GM12891 (cell line): Measurements from ENCODE around the gene CCDC88C.
A peak's percentile ranks its signal among the peaks of the same experiment; 100 is the strongest.

Source experiments
- PAX5 ChIP-seq: IDR thresholded peaks from 2 replicates; pipeline ENCODE4 v1.6.1; 2011; ENCODE audit warnings: low read length, moderate library complexity, mild to moderate bottlenecking; ENCODE audit not compliant: insufficient read depth, severe bottlenecking
- POLR2A ChIP-seq: IDR thresholded peaks from 2 replicates; pipeline ENCODE4 v1.6.1; 2011; ENCODE audit warnings: low read depth, low read length, control low read depth
- POLR2AphosphoS5 ChIP-seq: IDR thresholded peaks from 2 replicates; pipeline ENCODE4 v1.6.1; 2011; ENCODE audit warnings: low read depth, low read length, control low read depth
- POU2F2 ChIP-seq: IDR thresholded peaks from 2 replicates; pipeline ENCODE4 v1.6.1; 2011; ENCODE audit warnings: low read depth, mild to moderate bottlenecking, control low read depth, low read length, moderate library complexity
- SPI1 ChIP-seq: IDR thresholded peaks from 2 replicates; pipeline ENCODE4 v1.6.1; 2011; ENCODE audit warnings: low read depth, low read length, control low read depth
- TAF1 ChIP-seq: IDR thresholded peaks from 2 replicates; pipeline ENCODE4 v1.6.1; 2011; ENCODE audit warnings: low read depth, low read length, control low read depth

- TF ChIP-seq POLR2A (no peak), POLR2AphosphoS5 (no peak), TAF1 (no peak), SPI1 (peak; percentile 54), PAX5 (no peak), POU2F2 (no peak)
Measured at GRCh38 chr14:91380610-91381371, 36.8 kb downstream of the CCDC88C start.
